ENCODE data around the gene C14orf180.

DNA sequence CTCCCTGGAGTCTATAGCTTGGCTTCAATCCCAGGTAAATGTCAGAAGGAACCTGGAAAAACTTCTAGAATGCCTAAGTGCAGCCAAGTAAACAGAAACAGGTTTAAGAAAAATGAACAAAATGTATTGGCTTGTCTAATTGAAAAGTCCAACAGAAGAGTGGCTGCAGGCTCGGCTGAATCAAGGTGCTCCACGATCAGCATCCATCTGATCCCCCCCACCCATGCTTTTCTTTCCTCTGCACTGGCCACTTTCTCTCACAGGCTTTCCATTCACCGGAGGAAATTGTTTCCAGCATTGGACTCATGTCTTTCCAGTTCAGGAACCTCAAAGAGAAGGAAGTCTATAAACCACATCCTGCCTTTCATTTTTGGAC is 42.0 kb upstream of the C14orf180 start:
- TF ChIP-seq POLR2AphosphoS5 (IDR thresholded peaks at IDR 0.05; ENCODE audit: low read length) (no peak), KDM1A (IDR thresholded peaks at IDR 0.05; ENCODE audit: borderline replicate concordance) (no peak), ZNF384 (IDR thresholded peaks at IDR 0.05; ENCODE audit: borderline replicate concordance, low read depth, low read length) (no peak), ZNF274 (IDR thresholded peaks at IDR 0.05; ENCODE audit: insufficient read depth, insufficient read length) (no peak), EED (IDR thresholded peaks at IDR 0.05; ENCODE audit: low read depth) (no peak), FOXM1 (IDR thresholded peaks at IDR 0.05; ENCODE audit: low read depth, low read length) (no peak), ESRRA (IDR thresholded peaks at IDR 0.05; ENCODE audit: low read length) (no peak), CHD1 (IDR thresholded peaks at IDR 0.05; ENCODE audit: low read depth, low read length) (no peak), JUNB (IDR thresholded peaks at IDR 0.05) (no peak), POLR2A (IDR thresholded peaks at IDR 0.05; ENCODE audit: low read depth, low read length) (no peak)
- TF ChIP-seq, protein P1, sequence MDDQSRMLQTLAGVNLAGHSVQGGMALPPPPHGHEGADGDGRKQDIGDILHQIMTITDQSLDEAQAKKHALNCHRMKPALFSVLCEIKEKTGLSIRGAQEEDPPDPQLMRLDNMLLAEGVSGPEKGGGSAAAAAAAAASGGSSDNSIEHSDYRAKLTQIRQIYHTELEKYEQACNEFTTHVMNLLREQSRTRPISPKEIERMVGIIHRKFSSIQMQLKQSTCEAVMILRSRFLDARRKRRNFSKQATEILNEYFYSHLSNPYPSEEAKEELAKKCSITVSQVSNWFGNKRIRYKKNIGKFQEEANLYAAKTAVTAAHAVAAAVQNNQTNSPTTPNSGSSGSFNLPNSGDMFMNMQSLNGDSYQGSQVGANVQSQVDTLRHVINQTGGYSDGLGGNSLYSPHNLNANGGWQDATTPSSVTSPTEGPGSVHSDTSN (IDR thresholded peaks at IDR 0.05; ENCODE audit: insufficient replicate concordance, low read depth, low read length): no peak
- TF ChIP-seq, protein P2, sequence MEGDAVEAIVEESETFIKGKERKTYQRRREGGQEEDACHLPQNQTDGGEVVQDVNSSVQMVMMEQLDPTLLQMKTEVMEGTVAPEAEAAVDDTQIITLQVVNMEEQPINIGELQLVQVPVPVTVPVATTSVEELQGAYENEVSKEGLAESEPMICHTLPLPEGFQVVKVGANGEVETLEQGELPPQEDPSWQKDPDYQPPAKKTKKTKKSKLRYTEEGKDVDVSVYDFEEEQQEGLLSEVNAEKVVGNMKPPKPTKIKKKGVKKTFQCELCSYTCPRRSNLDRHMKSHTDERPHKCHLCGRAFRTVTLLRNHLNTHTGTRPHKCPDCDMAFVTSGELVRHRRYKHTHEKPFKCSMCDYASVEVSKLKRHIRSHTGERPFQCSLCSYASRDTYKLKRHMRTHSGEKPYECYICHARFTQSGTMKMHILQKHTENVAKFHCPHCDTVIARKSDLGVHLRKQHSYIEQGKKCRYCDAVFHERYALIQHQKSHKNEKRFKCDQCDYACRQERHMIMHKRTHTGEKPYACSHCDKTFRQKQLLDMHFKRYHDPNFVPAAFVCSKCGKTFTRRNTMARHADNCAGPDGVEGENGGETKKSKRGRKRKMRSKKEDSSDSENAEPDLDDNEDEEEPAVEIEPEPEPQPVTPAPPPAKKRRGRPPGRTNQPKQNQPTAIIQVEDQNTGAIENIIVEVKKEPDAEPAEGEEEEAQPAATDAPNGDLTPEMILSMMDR (IDR thresholded peaks at IDR 0.05 in 2 of 3, conservative IDR thresholded peaks at IDR 0.05 in 1 of 3; ENCODE audit: control insufficient read depth in 2 of 3, extremely low read depth in 1 of 3, insufficient read depth in 1 of 3, low read depth in 3 of 3, low read length in 3 of 3): no peak

Measured in GM12878 (cell line).